Loucy (cell line): ENCODE measurements around the gene AP1AR.
A peak's percentile ranks its signal among the peaks of the same experiment; 100 is the strongest.
"Not testable (repeated sequence)": the region's sequence is repeated elsewhere in the genome, so short reads cannot be mapped to it uniquely, and the experiment has no call there.

ENCODE experiments used
- H2AFZ ChIP-seq: fragments of 200-600 bp; sonication (generic); 2 replicates; pipeline ENCODE4 v1.6.0; 2016; ENCODE audit warnings: antibody characterized with exemption, mild to moderate bottlenecking, low read length, moderate library complexity
- H3F3A ChIP-seq: fragments of 200-600 bp; 2 replicates; pipeline ENCODE4 v1.6.0; 2016; ENCODE audit warnings: antibody characterized with exemption, low read depth, mild to moderate bottlenecking
- H3K27me3 ChIP-seq: fragments of 200-600 bp; sonication (generic); 2 replicates; pipeline ENCODE4 v1.6.1; 2014; ENCODE audit warnings: low read length, mild to moderate bottlenecking; ENCODE audit not compliant: insufficient read depth, poor library complexity, severe bottlenecking
- H3K36me3 ChIP-seq: fragments of 200-600 bp; sonication (generic); 2 replicates; pipeline ENCODE4 v1.6.1; 2016; ENCODE audit warnings: low read length; ENCODE audit not compliant: insufficient read depth
- H3K4me1 ChIP-seq: fragments of 200-600 bp; sonication (generic); 2 replicates; pipeline ENCODE4 v1.5.1; 2014; ENCODE audit warnings: low read length, mild to moderate bottlenecking; ENCODE audit not compliant: insufficient read depth, poor library complexity, severe bottlenecking
- H3K4me2 ChIP-seq: fragments of 200-600 bp; sonication (generic); 2 replicates; pipeline ENCODE4 v1.6.0; 2014; ENCODE audit warnings: antibody characterized with exemption, low read length, low read depth, mild to moderate bottlenecking; ENCODE audit not compliant: poor library complexity, severe bottlenecking
- H3K4me3 ChIP-seq: fragments of 200-600 bp; sonication (generic); 2 replicates; pipeline ENCODE4 v1.5.1; 2014; ENCODE audit warnings: low read length, mild to moderate bottlenecking, mixed read lengths; ENCODE audit not compliant: poor library complexity, severe bottlenecking
- H3K79me2 ChIP-seq: fragments of 200-600 bp; sonication (generic); 2 replicates; pipeline ENCODE4 v1.6.1; 2014; ENCODE audit warnings: low read length; ENCODE audit not compliant: insufficient read depth
- H3K9ac ChIP-seq: fragments of 200-600 bp; sonication (generic); 2 replicates; pipeline ENCODE4 v1.6.0; 2014; ENCODE audit warnings: mild to moderate bottlenecking, low read depth, low read length, moderate library complexity; ENCODE audit not compliant: poor library complexity, severe bottlenecking
- H3K9me2 ChIP-seq: fragments of 200-600 bp; sonication (generic); replicated peaks from 2 replicates; pipeline ENCODE4 v1.6.1; 2016; ENCODE audit warnings: low read depth, low read length, mixed read lengths
- H3K9me3 ChIP-seq: fragments of 200-600 bp; sonication (generic); 2 replicates; pipeline ENCODE4 v1.6.1; 2014; ENCODE audit warnings: mild to moderate bottlenecking, antibody characterized with exemption, low read length, low read depth; ENCODE audit not compliant: insufficient read depth
- H4K20me1 ChIP-seq: fragments of 200-600 bp; sonication (generic); 2 replicates; pipeline ENCODE4 v1.6.0; 2014; ENCODE audit warnings: antibody characterized with exemption, low read length, mild to moderate bottlenecking; ENCODE audit not compliant: insufficient read depth, poor library complexity, severe bottlenecking
- EZH2phosphoT487 ChIP-seq: fragments of 200-600 bp; IDR thresholded peaks from 2 replicates; pipeline ENCODE4 v1.6.1; 2018; ENCODE audit warnings: antibody characterized with exemption, mild to moderate bottlenecking, moderate library complexity, borderline replicate concordance
- TF ChIP-seq, protein P1 (sequence below): fragments of 200-600 bp; sonication (generic); conservative IDR thresholded peaks from 2 replicates; pipeline ENCODE4 v1.5.1; 2014; ENCODE audit warnings: mild to moderate bottlenecking, antibody characterized with exemption, low read length

The AP1AR gene

DNA sequence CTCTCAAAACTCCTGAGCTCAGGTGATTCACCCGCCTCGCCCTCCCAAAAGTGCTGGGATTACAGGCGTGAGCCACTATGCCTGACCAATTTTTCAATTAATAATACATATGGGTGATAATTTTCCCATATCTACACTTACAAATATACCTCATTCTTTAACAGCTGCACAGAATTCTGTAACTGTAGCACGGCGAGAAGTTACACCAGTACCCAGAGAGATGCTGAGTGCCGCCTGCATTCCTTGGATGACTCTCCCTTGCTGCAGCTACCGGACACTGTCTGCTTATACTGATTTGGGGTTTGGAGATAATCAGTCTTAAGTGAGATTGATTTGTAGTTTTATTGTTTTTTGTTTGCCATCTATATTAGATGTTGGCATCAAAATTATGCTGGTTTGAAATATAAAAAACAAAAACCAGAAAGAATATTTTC, 48.3 kb downstream of the AP1AR start:
- Histone ChIP-seq H3K9me2 (no peaks in the 10 kb centered on the region), H2AFZ (no peak overlapping the region), H3K36me3 (peaks cover 33% of the 10 kb centered on the region; the same call in 1 of the 2 replicates), H3K9me3 (peaks cover 3% of the 10 kb centered on the region; the same call in 1 of the 2 replicates), H3K4me2 (peak overlapping the region; percentile 81), H3F3A (no peaks in the 10 kb centered on the region; the same call in 1 of the 2 replicates), H3K4me1 (peaks cover 73% of the 10 kb centered on the region), H3K4me3 (peak overlapping the region; percentile 73), H3K27me3 (no peaks in the 10 kb centered on the region), H4K20me1 (peaks cover 64% of the 10 kb centered on the region), H3K9ac (peak overlapping the region; percentile 66), H3K79me2 (peaks cover 96% of the 10 kb centered on the region)
- TF ChIP-seq, protein P1, sequence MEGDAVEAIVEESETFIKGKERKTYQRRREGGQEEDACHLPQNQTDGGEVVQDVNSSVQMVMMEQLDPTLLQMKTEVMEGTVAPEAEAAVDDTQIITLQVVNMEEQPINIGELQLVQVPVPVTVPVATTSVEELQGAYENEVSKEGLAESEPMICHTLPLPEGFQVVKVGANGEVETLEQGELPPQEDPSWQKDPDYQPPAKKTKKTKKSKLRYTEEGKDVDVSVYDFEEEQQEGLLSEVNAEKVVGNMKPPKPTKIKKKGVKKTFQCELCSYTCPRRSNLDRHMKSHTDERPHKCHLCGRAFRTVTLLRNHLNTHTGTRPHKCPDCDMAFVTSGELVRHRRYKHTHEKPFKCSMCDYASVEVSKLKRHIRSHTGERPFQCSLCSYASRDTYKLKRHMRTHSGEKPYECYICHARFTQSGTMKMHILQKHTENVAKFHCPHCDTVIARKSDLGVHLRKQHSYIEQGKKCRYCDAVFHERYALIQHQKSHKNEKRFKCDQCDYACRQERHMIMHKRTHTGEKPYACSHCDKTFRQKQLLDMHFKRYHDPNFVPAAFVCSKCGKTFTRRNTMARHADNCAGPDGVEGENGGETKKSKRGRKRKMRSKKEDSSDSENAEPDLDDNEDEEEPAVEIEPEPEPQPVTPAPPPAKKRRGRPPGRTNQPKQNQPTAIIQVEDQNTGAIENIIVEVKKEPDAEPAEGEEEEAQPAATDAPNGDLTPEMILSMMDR, result no peak
- no peak for TF ChIP-seq EZH2phosphoT487

DNA sequence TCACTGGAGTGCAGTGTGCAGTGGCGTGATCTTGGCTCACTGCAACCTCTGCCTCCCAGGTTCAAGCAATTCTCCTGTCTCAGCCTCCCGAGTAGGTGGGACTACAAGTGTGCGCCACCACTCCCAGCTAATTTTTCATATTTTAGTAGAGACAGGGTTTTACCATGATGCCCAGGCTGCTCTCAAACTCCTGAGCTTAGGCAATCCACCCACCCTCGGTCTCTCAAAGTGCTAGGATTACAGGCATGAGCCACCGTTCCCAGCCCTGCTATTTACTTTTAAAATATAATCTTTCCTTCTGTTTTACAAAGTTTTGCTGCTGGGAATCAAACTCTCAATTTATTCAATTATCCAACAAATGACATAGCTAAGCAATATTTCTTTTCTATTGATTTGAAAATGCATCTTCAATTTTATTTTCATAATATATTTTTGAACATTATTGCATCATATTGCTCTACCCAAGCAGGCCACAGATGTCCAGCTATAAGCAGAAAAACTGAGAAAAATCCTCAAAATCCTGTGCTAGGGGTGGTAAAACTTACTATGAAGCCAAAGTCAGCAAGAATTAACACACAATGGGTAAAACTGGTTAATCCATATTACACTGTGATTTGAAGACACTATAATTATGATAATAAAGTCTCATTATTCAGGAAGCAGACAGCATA, 48.9 kb downstream of the AP1AR start:
- H3K4me3 ChIP-seq, result peak overlapping the region; percentile 73
- peak overlapping the region; percentile 81 for H3K4me2 ChIP-seq
- H4K20me1 ChIP-seq, result peaks cover 59% of the 10 kb centered on the region

DNA sequence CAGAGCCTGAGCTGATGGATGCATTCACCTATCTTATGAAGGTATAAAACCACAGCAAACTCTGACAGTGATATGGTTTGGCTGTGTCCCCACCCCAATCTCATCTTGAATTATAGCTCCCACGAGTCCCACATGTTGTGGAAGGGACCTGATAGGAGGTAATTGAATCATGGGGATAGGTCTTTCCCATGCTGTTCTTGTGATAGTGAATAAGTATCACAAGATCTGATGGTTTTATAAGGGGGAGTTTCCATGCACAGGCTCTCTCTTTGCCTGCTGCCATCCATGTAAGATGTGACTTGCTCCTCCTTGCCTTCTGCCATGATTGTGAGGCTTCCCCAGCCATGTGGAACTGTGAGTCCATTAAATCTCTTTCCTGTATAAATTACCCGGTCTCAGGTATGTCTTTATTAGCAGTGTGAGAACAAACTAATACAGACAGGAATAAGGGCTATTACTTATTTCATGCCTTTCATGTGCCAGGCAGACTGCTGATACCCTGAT, 50.4 kb downstream of the AP1AR start:
- H3F3A ChIP-seq, H3K9me2 ChIP-seq, H3K27me3 ChIP-seq, H3K9ac ChIP-seq, H2AFZ ChIP-seq, H3K9me3 ChIP-seq: not testable (repeated sequence)
- H3K4me1 ChIP-seq, result peaks cover 75% of the 10 kb centered on the region
- peak overlapping the region; percentile 90 for H3K4me2 ChIP-seq
- peaks cover 48% of the 10 kb centered on the region for H4K20me1 ChIP-seq
- H3K4me3 ChIP-seq, result peak overlapping the region; percentile 93
- peaks cover 93% of the 10 kb centered on the region for H3K79me2 ChIP-seq
- peaks cover 14% of the 10 kb centered on the region; the same call in 1 of the 2 replicates for H3K36me3 ChIP-seq

More for the DNA sequence above, 48.9 kb downstream of the AP1AR start:
- H3K27me3 ChIP-seq, result no peaks in the 10 kb centered on the region
- TF ChIP-seq, protein P1, result no peak
- no peak for TF ChIP-seq EZH2phosphoT487
- H3F3A ChIP-seq, result no peaks in the 10 kb centered on the region; the same call in 1 of the 2 replicates
- H2AFZ ChIP-seq, result no peak overlapping the region
- H3K9me3 ChIP-seq, result peaks cover 3% of the 10 kb centered on the region; the same call in 1 of the 2 replicates
- peak overlapping the region; percentile 66 for H3K9ac ChIP-seq
- peaks cover 27% of the 10 kb centered on the region; the same call in 1 of the 2 replicates for H3K36me3 ChIP-seq
- H3K9me2 ChIP-seq, result no peaks in the 10 kb centered on the region
- peaks cover 97% of the 10 kb centered on the region for H3K79me2 ChIP-seq
- H3K4me1 ChIP-seq, result peaks cover 76% of the 10 kb centered on the region
